Osteoblast (primary cell): Measurements from ENCODE around the gene KLKB1. TPM values are rescaled to one million over a fixed set of nuclear protein-coding genes. Genes with fewer than 3 reads are reported as not detected.

Experiments
- DNase-seq: peaks from one replicate; pipeline ENCODE4 v3.0.0; 2011; ENCODE audit warnings: low spot score, mixed read lengths; ENCODE audit not compliant: insufficient read length; ENCODE audit errors: missing footprints
- H2AFZ ChIP-seq: 2 replicates; pipeline ENCODE4 v1.6.0; 2011; ENCODE audit warnings: mild to moderate bottlenecking, low read length
- H3K27ac ChIP-seq: 2 replicates; pipeline ENCODE4 v1.5.1; 2011; ENCODE audit warnings: mild to moderate bottlenecking, low read depth, low read length, moderate library complexity
- H3K27me3 ChIP-seq: 2 replicates; pipeline ENCODE4 v1.6.0; 2012; ENCODE audit warnings: mild to moderate bottlenecking, control low read depth, inconsistent platforms, low read length, moderate library complexity; ENCODE audit not compliant: insufficient read depth
- H3K36me3 ChIP-seq: 2 replicates; pipeline ENCODE4 v1.5.1; 2011; ENCODE audit warnings: mild to moderate bottlenecking, low read length, control low read depth, moderate library complexity; ENCODE audit not compliant: insufficient read depth
- H3K4me1 ChIP-seq: 2 replicates; pipeline ENCODE4 v1.5.1; 2011; ENCODE audit warnings: mild to moderate bottlenecking, low read length, control low read depth, moderate library complexity; ENCODE audit not compliant: insufficient read depth
- H3K4me2 ChIP-seq: 2 replicates; pipeline ENCODE4 v1.6.0; 2011; ENCODE audit warnings: mild to moderate bottlenecking, low read length; ENCODE audit not compliant: insufficient read depth
- H3K4me3 ChIP-seq: fragments of 200-600 bp; sonication (generic); 3 replicates; pipeline ENCODE4 v1.5.1; 2012; ENCODE audit warnings: mild to moderate bottlenecking, low read length, inconsistent platforms; ENCODE audit not compliant: insufficient read depth
- H3K79me2 ChIP-seq: 2 replicates; pipeline ENCODE4 v1.6.0; 2012; ENCODE audit warnings: mild to moderate bottlenecking, low read length, control low read depth, inconsistent platforms; ENCODE audit not compliant: insufficient read depth
- H3K9me3 ChIP-seq: 2 replicates; pipeline ENCODE4 v1.5.1; 2011; ENCODE audit warnings: low read depth, low read length, control low read depth
- H4K20me1 ChIP-seq: 2 replicates; pipeline ENCODE4 v1.6.0; 2012; ENCODE audit warnings: mild to moderate bottlenecking, low read length, control low read depth; ENCODE audit not compliant: insufficient read depth
- total RNA-seq: library from RNA; depleted of rRNA; stranded (reverse); fragments of >200 nt; gene quantifications from 2 replicates; pipeline ENCODE4 v1.2.3, GENCODE V29; 2012
- TF ChIP-seq, protein P1 (sequence below): IDR thresholded peaks from 2 replicates; pipeline ENCODE4 v1.5.1; 2011; ENCODE audit warnings: mild to moderate bottlenecking, low read depth, low read length, moderate library complexity; ENCODE audit errors: extremely low read depth

KLKB1 gene
- total RNA-seq, 1 donor = not detected

GRCh38 chr4:186265683-186266652 lies 38.7 kb downstream of the KLKB1 start, which contains the start of gene F11:
TSS of gene F11 (plus strand) at chr4:186266189. CDS start at chr4:186267137, 948 bp downstream.
- Histone ChIP-seq H3K27ac (no peak within 1 kb of the TSS), H3K4me3 (no peak within 1 kb of the TSS), H3K4me1 (no peaks in the 10 kb centered on the region), H3K9me3 (no peaks in the 10 kb centered on the region), H2AFZ (no peak within 1 kb of the TSS), H3K79me2 (no peaks in the 10 kb centered on the region), H4K20me1 (no peaks in the 10 kb centered on the region), H3K27me3 (peaks cover 5% of the 10 kb centered on the region), H3K36me3 (no peaks in the 10 kb centered on the region), H3K4me2 (no peak within 1 kb of the TSS)
- TF ChIP-seq, protein P1, sequence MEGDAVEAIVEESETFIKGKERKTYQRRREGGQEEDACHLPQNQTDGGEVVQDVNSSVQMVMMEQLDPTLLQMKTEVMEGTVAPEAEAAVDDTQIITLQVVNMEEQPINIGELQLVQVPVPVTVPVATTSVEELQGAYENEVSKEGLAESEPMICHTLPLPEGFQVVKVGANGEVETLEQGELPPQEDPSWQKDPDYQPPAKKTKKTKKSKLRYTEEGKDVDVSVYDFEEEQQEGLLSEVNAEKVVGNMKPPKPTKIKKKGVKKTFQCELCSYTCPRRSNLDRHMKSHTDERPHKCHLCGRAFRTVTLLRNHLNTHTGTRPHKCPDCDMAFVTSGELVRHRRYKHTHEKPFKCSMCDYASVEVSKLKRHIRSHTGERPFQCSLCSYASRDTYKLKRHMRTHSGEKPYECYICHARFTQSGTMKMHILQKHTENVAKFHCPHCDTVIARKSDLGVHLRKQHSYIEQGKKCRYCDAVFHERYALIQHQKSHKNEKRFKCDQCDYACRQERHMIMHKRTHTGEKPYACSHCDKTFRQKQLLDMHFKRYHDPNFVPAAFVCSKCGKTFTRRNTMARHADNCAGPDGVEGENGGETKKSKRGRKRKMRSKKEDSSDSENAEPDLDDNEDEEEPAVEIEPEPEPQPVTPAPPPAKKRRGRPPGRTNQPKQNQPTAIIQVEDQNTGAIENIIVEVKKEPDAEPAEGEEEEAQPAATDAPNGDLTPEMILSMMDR = no peak
- DNase-seq = no peak

DNA sequence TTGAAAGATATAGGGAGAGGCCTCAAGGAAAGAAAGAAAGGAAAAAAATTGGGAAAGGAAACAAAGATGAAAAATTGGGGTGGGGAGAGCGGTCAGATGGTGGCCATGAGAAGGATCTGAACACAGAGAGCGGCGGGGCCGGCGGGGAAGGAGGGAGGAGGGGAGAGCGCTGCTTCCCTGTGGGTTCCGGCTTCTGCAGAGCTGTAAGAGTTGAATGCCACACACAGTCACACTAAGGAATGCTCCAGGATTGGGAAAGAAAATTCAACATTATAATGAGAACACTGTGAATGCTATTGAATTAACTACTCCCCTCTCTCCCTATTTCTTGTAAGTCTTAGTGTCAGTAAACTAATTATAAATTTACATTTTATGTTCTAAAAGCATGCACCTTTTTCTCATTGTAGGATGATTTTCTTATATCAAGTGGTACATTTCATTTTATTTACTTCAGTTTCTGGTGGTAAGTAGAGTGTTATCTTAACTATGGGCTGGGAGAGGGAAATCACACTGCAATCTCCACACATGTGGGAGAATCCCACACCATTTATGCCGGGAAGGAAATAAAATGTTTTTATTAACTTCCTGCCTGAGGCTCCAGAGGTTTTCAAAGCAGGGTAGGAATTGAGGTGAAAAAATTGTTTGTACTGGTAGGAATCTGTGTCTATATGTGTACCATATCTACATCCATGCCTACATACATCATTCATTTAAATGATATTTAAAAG lies 39.6 kb downstream of the KLKB1 start:
- H2AFZ ChIP-seq = no peak overlapping the region
- H3K9me3 ChIP-seq = no peaks in the 10 kb centered on the region
- H3K36me3 ChIP-seq = no peaks in the 10 kb centered on the region
- no peak overlapping the region for H3K27ac ChIP-seq
- H3K27me3 ChIP-seq = peaks cover 5% of the 10 kb centered on the region
- TF ChIP-seq, protein P1 = no peak
- no peaks in the 10 kb centered on the region for H3K79me2 ChIP-seq
- H3K4me2 ChIP-seq = no peak overlapping the region
- H3K4me3 ChIP-seq = no peak overlapping the region
- no peak for DNase-seq
- H3K4me1 ChIP-seq = no peaks in the 10 kb centered on the region
- no peaks in the 10 kb centered on the region for H4K20me1 ChIP-seq

- no peak overlapping the region for H3K27ac ChIP-seq
- H4K20me1 ChIP-seq = no peaks in the 10 kb centered on the region
- H3K27me3 ChIP-seq = peaks cover 7% of the 10 kb centered on the region
- H3K4me1 ChIP-seq = no peaks in the 10 kb centered on the region
- TF ChIP-seq, protein P1 = no peak
- no peaks in the 10 kb centered on the region for H3K36me3 ChIP-seq
- no peaks in the 10 kb centered on the region for H3K79me2 ChIP-seq
- H2AFZ ChIP-seq = no peak overlapping the region
- DNase-seq = no peak
- no peak overlapping the region for H3K4me2 ChIP-seq
- no peaks in the 10 kb centered on the region for H3K9me3 ChIP-seq
- no peak overlapping the region for H3K4me3 ChIP-seq
These were observed 43.9 kb downstream of the KLKB1 start for GRCh38 chr4:186271081-186271678.
